Lower lobe of right lung (tissue), 2 donors: ENCODE results near the gene PRKN. TPM values are rescaled to one million over a fixed set of nuclear protein-coding genes. Genes with fewer than 3 reads are reported as not detected.

ENCODE experiments used
- ATAC-seq, 2 donors: fragments of 200-7000 bp; cut with Tn5 transposase; one replicate each; pipeline ENCODE4 v1.9.1; 2020 to 2022; ENCODE audit warnings: mild to moderate bottlenecking in 2 of 2, moderate library complexity in 2 of 2
- DNase-seq: peaks from one replicate; pipeline ENCODE4 v3.0.0-alpha.2; 2020
- H3K27ac ChIP-seq: fragments of 200-600 bp; one replicate; pipeline ENCODE4 v1.8.0; 2022
- H3K27me3 ChIP-seq: fragments of 200-600 bp; one replicate; pipeline ENCODE4 v1.8.0; 2022; ENCODE audit warnings: low read depth
- H3K36me3 ChIP-seq: fragments of 200-600 bp; one replicate; pipeline ENCODE4 v1.8.0; 2022; ENCODE audit warnings: mild to moderate bottlenecking
- H3K4me1 ChIP-seq: fragments of 200-600 bp; one replicate; pipeline ENCODE4 v1.8.0; 2022
- H3K4me3 ChIP-seq: fragments of 200-600 bp; one replicate; pipeline ENCODE4 v1.8.0; 2022; ENCODE audit warnings: mild to moderate bottlenecking
- H3K9me3 ChIP-seq: fragments of 200-600 bp; one replicate; pipeline ENCODE4 v1.8.0; 2022
- CTCF ChIP-seq: fragments of 200-600 bp; IDR thresholded peaks from one replicate; pipeline ENCODE4 v1.8.0; 2022; ENCODE audit warnings: antibody characterized with exemption, mild to moderate bottlenecking
- intact Hi-C: fragments of 100-400 bp; cut with DNase I; formaldehyde crosslinking; loops from one replicate; pipeline ENCODE4 v1.11.0; 2022
- total RNA-seq: library from RNA; stranded (reverse); fragmentation: NEBNext Ultra II Directional; extraction: Animal tissue kit (Norgen Biotek cat#: 25700); gene quantifications from one replicate; pipeline ENCODE4 v1.2.1, GENCODE V29; 2021
- donor health status: DM: no; HTN: yes; CAD: no; lungs with severe emphysema.

PRKN gene
- total RNA-seq, 1 donor from 2014 or later = 6.1 TPM

- H3K27me3 ChIP-seq = no peaks in the 10 kb centered on the region
- no peak overlapping the region for H3K27ac ChIP-seq
- H3K36me3 ChIP-seq = no peaks in the 10 kb centered on the region
- H3K4me1 ChIP-seq = no peaks in the 10 kb centered on the region
- TF ChIP-seq CTCF = no peak
- intact Hi-C loops = no loop called here
- no peak overlapping the region for H3K4me3 ChIP-seq
- no peak for ATAC-seq
- DNase-seq = no peak
- H3K9me3 ChIP-seq = no peaks in the 10 kb centered on the region
Measured at GRCh38 chr6:162497389-162497788, 230.2 kb downstream of the PRKN start.

GRCh38 chr6:162493917-162494316 is 233.6 kb downstream of the PRKN start:
- Histone ChIP-seq H3K36me3 (no peaks in the 10 kb centered on the region), H3K4me3 (no peak overlapping the region), H3K27me3 (no peaks in the 10 kb centered on the region), H3K9me3 (no peaks in the 10 kb centered on the region), H3K27ac (no peak overlapping the region), H3K4me1 (no peaks in the 10 kb centered on the region)
- no peak for TF ChIP-seq CTCF
- intact Hi-C loops = no loop called here
- no peak for DNase-seq
- ATAC-seq = no peak

GRCh38 chr6:162491637-162492036 is 235.9 kb downstream of the PRKN start:
- Histone ChIP-seq H3K4me3 (no peak overlapping the region), H3K27ac (no peak overlapping the region), H3K4me1 (no peaks in the 10 kb centered on the region), H3K27me3 (no peaks in the 10 kb centered on the region), H3K9me3 (no peaks in the 10 kb centered on the region), H3K36me3 (no peaks in the 10 kb centered on the region)
- no peak for DNase-seq
- no peak for TF ChIP-seq CTCF
- ATAC-seq = no peak
- intact Hi-C loops = no loop called here

GRCh38 chr6:162489101-162489976 is 238.2 kb downstream of the PRKN start:
- no peaks in the 10 kb centered on the region for H3K27me3 ChIP-seq
- no peaks in the 10 kb centered on the region for H3K4me1 ChIP-seq
- ATAC-seq = no peak
- no peaks in the 10 kb centered on the region for H3K9me3 ChIP-seq
- DNase-seq = no peak
- no peak overlapping the region for H3K4me3 ChIP-seq
- TF ChIP-seq CTCF = no peak
- intact Hi-C loops = no loop called here
- H3K27ac ChIP-seq = no peak overlapping the region
- H3K36me3 ChIP-seq = no peaks in the 10 kb centered on the region

GRCh38 chr6:162488444-162488843 is 239.1 kb downstream of the PRKN start:
- no peaks in the 10 kb centered on the region for H3K9me3 ChIP-seq
- H3K4me3 ChIP-seq = no peak overlapping the region
- intact Hi-C loops = no loop called here
- H3K4me1 ChIP-seq = no peaks in the 10 kb centered on the region
- ATAC-seq (no peak), DNase-seq (no peak)
- no peaks in the 10 kb centered on the region for H3K36me3 ChIP-seq
- H3K27me3 ChIP-seq = no peaks in the 10 kb centered on the region
- no peak for TF ChIP-seq CTCF
- no peak overlapping the region for H3K27ac ChIP-seq
